Small intestine (tissue), 7 donors: Measurements from ENCODE around the gene SLC41A2. TPM values are rescaled to one million over a fixed set of nuclear protein-coding genes. Genes with fewer than 3 reads are reported as not detected.

Source experiments
- DNase-seq, 2 donors: peaks; one replicate each; pipeline versions ENCODE4 v3.0.0 to v3.0.0-alpha.2; 2013
- FAIRE-seq: peaks from 2 replicates; lab custom pipeline; 2012; peaks lifted over from hg19 to GRCh38; lab: Jason Lieb, UNC
- H3K27ac ChIP-seq, 3 donors: one replicate each; pipeline ENCODE4 v1.5.1; 2013; ENCODE audit warnings: low read length in 2 of 3, mild to moderate bottlenecking in 2 of 3, control low read depth in 1 of 3, inconsistent platforms in 1 of 3, low read depth in 1 of 3, moderate library complexity in 1 of 3
- H3K27me3 ChIP-seq, 3 donors: one replicate each; pipeline ENCODE4 v1.6.1; 2013; ENCODE audit warnings: low read length in 3 of 3, inconsistent platforms in 1 of 3; ENCODE audit not compliant: control insufficient read depth in 3 of 3, insufficient read depth in 3 of 3
- H3K36me3 ChIP-seq, 3 donors: one replicate each; pipeline ENCODE4 v1.6.1; 2013; ENCODE audit warnings: low read length in 3 of 3, inconsistent platforms in 1 of 3, low read depth in 1 of 3, mild to moderate bottlenecking in 1 of 3, moderate library complexity in 1 of 3; ENCODE audit not compliant: control insufficient read depth in 3 of 3, insufficient read depth in 2 of 3
- H3K4me1 ChIP-seq, 3 donors: one replicate each; pipeline ENCODE4 v1.6.1; 2013; ENCODE audit warnings: low read length in 2 of 3, inconsistent platforms in 1 of 3, low read depth in 1 of 3, mild to moderate bottlenecking in 1 of 3, moderate library complexity in 1 of 3; ENCODE audit not compliant: control insufficient read depth in 3 of 3, insufficient read depth in 2 of 3
- H3K4me3 ChIP-seq, 3 donors: one replicate each; pipeline ENCODE4 v1.5.1; 2013; ENCODE audit warnings: low read length in 3 of 3, control low read depth in 1 of 3, inconsistent platforms in 1 of 3, low read depth in 1 of 3, mild to moderate bottlenecking in 1 of 3, moderate library complexity in 1 of 3
- H3K9me3 ChIP-seq, 2 donors: one replicate each; pipeline ENCODE4 v1.6.1; 2013; ENCODE audit warnings: low read depth in 1 of 2, low read length in 1 of 2; ENCODE audit not compliant: control insufficient read depth in 2 of 2, insufficient read depth in 1 of 2
- WGBS, 3 donors: extraction: QIAGEN DNeasy Blood & Tissue Kit; methylation state at CpG; one replicate each; pipeline ENCODE4 v1.1.7; 2013; 5-methylcytosine and 5-hydroxymethylcytosine counted together
- polyA plus RNA-seq, 4 donors: library from polyadenylated mRNA; stranded (reverse) in 3 of 4; unstranded in 1 of 4; fragments of 200-250 nt in 3 of 4; fragments of 120-200 nt in 1 of 4; gene quantifications; one replicate each; pipeline versions ENCODE4 v1.2.1 to v1.2.3, GENCODE V29; 2013
- donor health status: healthy with polysubstance abuse.
- donor health status: control.
- donor health status: control.
- donor health status: Bipolar disorder and iron deficiency.
- donor health status: healthy.

Gene SLC41A2
- polyA plus RNA-seq, 4 donors = 2.1 to 27.5 (median 16.0) TPM

- FAIRE-seq (no peak), DNase-seq (no peak)
- Histone ChIP-seq H3K9me3 (no peaks in the 10 kb centered on the region), H3K4me3 (no peak overlapping the region), H3K36me3 (no peaks in the 10 kb centered on the region), H3K27me3 (no peaks in the 10 kb centered on the region), H3K4me1 (peaks cover 0 to 3% (median 3%) of the 10 kb centered on the region in 3 donors), H3K27ac (no peak overlapping the region)
- 72 to 87% (median 76%) methylated on average over 4 of the region's 4 CpGs for WGBS, 3 donors
Measured at GRCh38 chr12:104930388-104931326, 27.4 kb downstream of the SLC41A2 start.

GRCh38 chr12:104929977-104930376, 28.1 kb downstream of the SLC41A2 start:
- no peaks in the 10 kb centered on the region for H3K36me3 ChIP-seq
- no peak for FAIRE-seq
- no peaks in the 10 kb centered on the region for H3K9me3 ChIP-seq
- no peak overlapping the region for H3K27ac ChIP-seq
- no peaks in the 10 kb centered on the region for H3K27me3 ChIP-seq
- no peak for DNase-seq
- no peak overlapping the region for H3K4me3 ChIP-seq
- 39 to 93% (median 40%) methylated on average over 2 of the region's 2 CpGs for WGBS, 3 donors
- peaks cover 0 to 3% (median 3%) of the 10 kb centered on the region in 3 donors for H3K4me1 ChIP-seq

- no peaks in the 10 kb centered on the region for H3K9me3 ChIP-seq
- no peak overlapping the region for H3K4me3 ChIP-seq
- FAIRE-seq (no peak), DNase-seq (no peak)
- WGBS, 3 donors = 68 to 83% (median 81%) methylated on average over 2 of the region's 2 CpGs
- no peaks in the 10 kb centered on the region for H3K36me3 ChIP-seq
- H3K27me3 ChIP-seq = no peaks in the 10 kb centered on the region
- H3K27ac ChIP-seq = no peak overlapping the region
- H3K4me1 ChIP-seq = peaks cover 0 to 3% (median 3%) of the 10 kb centered on the region in 3 donors
Measured at GRCh38 chr12:104929368-104929767, 28.7 kb downstream of the SLC41A2 start.

- Histone ChIP-seq H3K4me3 (no peak overlapping the region), H3K9me3 (no peaks in the 10 kb centered on the region), H3K36me3 (no peaks in the 10 kb centered on the region), H3K27me3 (no peaks in the 10 kb centered on the region), H3K27ac (no peak overlapping the region), H3K4me1 (peaks cover 0 to 3% (median 3%) of the 10 kb centered on the region in 3 donors)
- whole genome bisulfite sequencing, 3 donors = 92 to 96% (median 94%) methylated on average over 7 of the region's 7 CpGs
- FAIRE-seq (no peak), DNase-seq (no peak)
Measured at GRCh38 chr12:104928036-104928745, 29.9 kb downstream of the SLC41A2 start.

GRCh38 chr12:104925501-104925900, 32.6 kb downstream of the SLC41A2 start:
- no peaks in the 10 kb centered on the region for H3K4me1 ChIP-seq
- H3K36me3 ChIP-seq = no peaks in the 10 kb centered on the region
- DNase-seq (no peak), FAIRE-seq (no peak)
- no peaks in the 10 kb centered on the region for H3K9me3 ChIP-seq
- H3K27ac ChIP-seq = no peak overlapping the region
- H3K4me3 ChIP-seq = no peak overlapping the region
- WGBS, 3 donors = 90 to 97% (median 93%) methylated on average over 7 of the region's 7 CpGs
- H3K27me3 ChIP-seq = no peaks in the 10 kb centered on the region

GRCh38 chr12:104921340-104921739, 36.8 kb downstream of the SLC41A2 start:
- no peak for FAIRE-seq

GRCh38 chr12:104911942-104912341, 46.1 kb downstream of the SLC41A2 start:
- WGBS, 3 donors = 87 to 88% (median 88%) methylated on average over 4 of the region's 4 CpGs

More at GRCh38 chr12:104921340-104921739, 36.8 kb downstream of the SLC41A2 start:
- H3K4me3 ChIP-seq = no peak overlapping the region
- DNase-seq = no peak
- H3K4me1 ChIP-seq = no peaks in the 10 kb centered on the region
- no peak overlapping the region for H3K27ac ChIP-seq
- no peaks in the 10 kb centered on the region for H3K27me3 ChIP-seq
- H3K36me3 ChIP-seq = no peaks in the 10 kb centered on the region
- no peaks in the 10 kb centered on the region for H3K9me3 ChIP-seq

GRCh38 chr12:104910196-104910840, 47.8 kb downstream of the SLC41A2 start:
- H3K27me3 ChIP-seq = no peaks in the 10 kb centered on the region
- no peaks in the 10 kb centered on the region for H3K9me3 ChIP-seq
- 87 to 100% (median 91%) methylated on average over 1 of the region's 1 CpG for WGBS, 3 donors
- H3K27ac ChIP-seq = no peak overlapping the region
- FAIRE-seq (no peak), DNase-seq (no peak)
- H3K4me3 ChIP-seq = no peak overlapping the region
- H3K36me3 ChIP-seq = peaks cover 0 to 3% (median 0%) of the 10 kb centered on the region in 3 donors
- no peaks in the 10 kb centered on the region for H3K4me1 ChIP-seq

More at GRCh38 chr12:104911942-104912341, 46.1 kb downstream of the SLC41A2 start:
- Histone ChIP-seq H3K36me3 (peaks cover 0 to 3% (median 0%) of the 10 kb centered on the region in 3 donors), H3K4me1 (no peaks in the 10 kb centered on the region), H3K27ac (no peak overlapping the region), H3K27me3 (no peaks in the 10 kb centered on the region), H3K4me3 (no peak overlapping the region), H3K9me3 (no peaks in the 10 kb centered on the region)
- FAIRE-seq = no peak
- DNase-seq = no peak
